Neural cell (in vitro differentiated cells): ENCODE measurements around the gene BLOC1S1. TPM values are rescaled to one million over a fixed set of nuclear protein-coding genes. Genes with fewer than 3 reads are reported as not detected.

ENCODE experiments used
- H2AFZ ChIP-seq: fragments of 200-600, 300-800 bp; sonication (generic), shearing (Covaris generic); 2 replicates; pipeline ENCODE4 v1.6.0; 2014; ENCODE audit warnings: low read depth, mild to moderate bottlenecking, antibody characterized with exemption, low read length, moderate library complexity
- H3F3A ChIP-seq: fragments of 200-600 bp; shearing (Covaris generic); 2 replicates; pipeline ENCODE4 v1.6.1; 2016; ENCODE audit warnings: mild to moderate bottlenecking, moderate library complexity, mixed read lengths, antibody characterized with exemption, low read length; ENCODE audit not compliant: insufficient read depth, poor library complexity, severe bottlenecking
- H3K27ac ChIP-seq: fragments of 200-600, 300-800 bp; sonication (generic), shearing (Covaris generic); 2 replicates; pipeline ENCODE4 v1.5.1; 2014; ENCODE audit warnings: mild to moderate bottlenecking, low read length, moderate library complexity
- H3K27me3 ChIP-seq: fragments of 300-800, 200-600 bp; sonication (generic), shearing (Covaris generic); 2 replicates; pipeline ENCODE4 v1.6.0; 2014; ENCODE audit warnings: mild to moderate bottlenecking, low read depth, low read length, moderate library complexity; ENCODE audit not compliant: insufficient read depth
- H3K36me3 ChIP-seq: fragments of 300-800, 200-600 bp; sonication (generic), shearing (Covaris generic); 2 replicates; pipeline ENCODE4 v1.5.1; 2014; ENCODE audit warnings: mild to moderate bottlenecking, antibody characterized with exemption, low read length, moderate library complexity; ENCODE audit not compliant: insufficient read depth
- H3K4me2 ChIP-seq: fragments of 300-800, 200-600 bp; sonication (generic), shearing (Covaris generic); 2 replicates; pipeline ENCODE4 v1.6.0; 2014; ENCODE audit warnings: mild to moderate bottlenecking, low read length
- H3K4me3 ChIP-seq: fragments of 300-800, 200-600 bp; sonication (generic), shearing (Covaris generic); 2 replicates; pipeline ENCODE4 v1.5.1; 2014; ENCODE audit warnings: mild to moderate bottlenecking, low read length, moderate library complexity
- H3K79me2 ChIP-seq: fragments of 200-600 bp; shearing (Covaris generic); replicated peaks from 2 replicates; pipeline ENCODE4 v1.6.0; 2014; ENCODE audit warnings: mild to moderate bottlenecking, low read length, moderate library complexity; ENCODE audit not compliant: insufficient read depth
- H3K9ac ChIP-seq: fragments of 300-800, 200-600 bp; sonication (generic), shearing (Covaris generic); 2 replicates; pipeline ENCODE4 v1.6.1; 2016; ENCODE audit warnings: mild to moderate bottlenecking, low read length, mixed read lengths
- H3K9me2 ChIP-seq: fragments of 200-600 bp; shearing (Covaris generic); 2 replicates; pipeline ENCODE4 v1.6.1; 2016; ENCODE audit warnings: mild to moderate bottlenecking, low read length, mixed read lengths; ENCODE audit not compliant: insufficient read depth
- H3K9me3 ChIP-seq: fragments of 200-600, 300-800 bp; sonication (generic), shearing (Covaris generic); 2 replicates; pipeline ENCODE4 v1.6.1; 2016; ENCODE audit warnings: mild to moderate bottlenecking, mixed run types, low read length, moderate library complexity, mixed read lengths
- H4K20me1 ChIP-seq: fragments of 200-600 bp; shearing (Covaris generic); 2 replicates; pipeline ENCODE4 v1.6.1; 2016; ENCODE audit warnings: mild to moderate bottlenecking, mixed run types; ENCODE audit not compliant: insufficient read depth
- RAD21 ChIP-seq: fragments of 450-650 bp; conservative IDR thresholded peaks from 2 replicates; pipeline ENCODE4 v1.6.1; 2014; ENCODE audit warnings: antibody characterized with exemption, mild to moderate bottlenecking, moderate library complexity
- polyA plus RNA-seq: library from polyadenylated mRNA; depleted of rRNA; stranded (reverse); fragments of >200 nt; gene quantifications from 2 replicates; pipeline ENCODE4 v1.2.3, GENCODE V29; 2014
- TF ChIP-seq, protein P1 (sequence below): fragments of 450-650 bp; IDR thresholded peaks from 2 replicates; pipeline ENCODE4 v1.5.1; 2014; ENCODE audit warnings: antibody characterized with exemption, mild to moderate bottlenecking, moderate library complexity; ENCODE audit not compliant: poor library complexity, severe bottlenecking
- TF ChIP-seq, protein P2 (sequence below): IDR thresholded peaks from 2 replicates; pipeline ENCODE4 v1.6.1; 2012; ENCODE audit warnings: borderline replicate concordance

Gene BLOC1S1
- polyA plus RNA-seq, 1 donor from 2014 or later = 217 TPM

- Histone ChIP-seq H3K36me3 (no peaks in the 10 kb centered on the region), H3K4me3 (peak overlapping the region; percentile 80), H3K27ac (no peak overlapping the region), H4K20me1 (no peaks in the 10 kb centered on the region), H3K9me3 (no peaks in the 10 kb centered on the region), H3K27me3 (no peaks in the 10 kb centered on the region), H3K9ac (peak overlapping the region; percentile 83), H3K79me2 (peaks cover 7% of the 10 kb centered on the region), H3F3A (no peaks in the 10 kb centered on the region), H2AFZ (no peak overlapping the region), H3K9me2 (no peaks in the 10 kb centered on the region), H3K4me2 (peak overlapping the region; percentile 65)
- TF ChIP-seq RAD21 = no peak
Observed at GRCh38 chr12:55717011-55718007, 1.5 kb downstream of the BLOC1S1 start.

DNA sequence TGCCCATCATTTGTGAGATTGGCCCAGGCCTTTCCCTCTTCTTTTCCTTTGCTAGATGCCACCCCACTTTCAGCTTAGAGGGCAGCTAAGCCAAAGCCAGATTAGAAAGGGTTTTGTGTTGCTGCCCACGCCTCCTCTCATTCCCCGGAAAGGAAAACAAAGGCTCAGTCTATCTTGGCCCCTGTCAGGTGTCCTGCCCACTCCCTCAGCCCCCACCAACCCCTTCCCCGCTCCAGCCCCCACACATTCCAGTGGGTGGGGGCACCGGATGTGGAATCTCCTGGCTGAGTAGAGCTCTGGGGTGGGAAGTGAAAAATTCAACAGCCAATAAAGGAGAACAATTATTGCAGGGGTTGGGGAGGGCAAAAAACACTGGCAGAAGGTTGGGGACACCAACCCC is 2.2 kb downstream of the BLOC1S1 start:
- no peak overlapping the region for H3K9ac ChIP-seq
- no peak overlapping the region for H3K4me3 ChIP-seq
- peaks cover 7% of the 10 kb centered on the region for H3K79me2 ChIP-seq

More for the DNA sequence above, 2.2 kb downstream of the BLOC1S1 start:
- no peak overlapping the region for H3K27ac ChIP-seq
- no peaks in the 10 kb centered on the region for H3F3A ChIP-seq
- H3K27me3 ChIP-seq = no peaks in the 10 kb centered on the region
- H3K4me2 ChIP-seq = no peak overlapping the region
- no peaks in the 10 kb centered on the region for H3K9me3 ChIP-seq
- H4K20me1 ChIP-seq = no peaks in the 10 kb centered on the region
- no peak overlapping the region for H2AFZ ChIP-seq
- no peak for TF ChIP-seq RAD21
- TF ChIP-seq, protein P1, sequence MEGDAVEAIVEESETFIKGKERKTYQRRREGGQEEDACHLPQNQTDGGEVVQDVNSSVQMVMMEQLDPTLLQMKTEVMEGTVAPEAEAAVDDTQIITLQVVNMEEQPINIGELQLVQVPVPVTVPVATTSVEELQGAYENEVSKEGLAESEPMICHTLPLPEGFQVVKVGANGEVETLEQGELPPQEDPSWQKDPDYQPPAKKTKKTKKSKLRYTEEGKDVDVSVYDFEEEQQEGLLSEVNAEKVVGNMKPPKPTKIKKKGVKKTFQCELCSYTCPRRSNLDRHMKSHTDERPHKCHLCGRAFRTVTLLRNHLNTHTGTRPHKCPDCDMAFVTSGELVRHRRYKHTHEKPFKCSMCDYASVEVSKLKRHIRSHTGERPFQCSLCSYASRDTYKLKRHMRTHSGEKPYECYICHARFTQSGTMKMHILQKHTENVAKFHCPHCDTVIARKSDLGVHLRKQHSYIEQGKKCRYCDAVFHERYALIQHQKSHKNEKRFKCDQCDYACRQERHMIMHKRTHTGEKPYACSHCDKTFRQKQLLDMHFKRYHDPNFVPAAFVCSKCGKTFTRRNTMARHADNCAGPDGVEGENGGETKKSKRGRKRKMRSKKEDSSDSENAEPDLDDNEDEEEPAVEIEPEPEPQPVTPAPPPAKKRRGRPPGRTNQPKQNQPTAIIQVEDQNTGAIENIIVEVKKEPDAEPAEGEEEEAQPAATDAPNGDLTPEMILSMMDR = no peak
- TF ChIP-seq, protein P2, sequence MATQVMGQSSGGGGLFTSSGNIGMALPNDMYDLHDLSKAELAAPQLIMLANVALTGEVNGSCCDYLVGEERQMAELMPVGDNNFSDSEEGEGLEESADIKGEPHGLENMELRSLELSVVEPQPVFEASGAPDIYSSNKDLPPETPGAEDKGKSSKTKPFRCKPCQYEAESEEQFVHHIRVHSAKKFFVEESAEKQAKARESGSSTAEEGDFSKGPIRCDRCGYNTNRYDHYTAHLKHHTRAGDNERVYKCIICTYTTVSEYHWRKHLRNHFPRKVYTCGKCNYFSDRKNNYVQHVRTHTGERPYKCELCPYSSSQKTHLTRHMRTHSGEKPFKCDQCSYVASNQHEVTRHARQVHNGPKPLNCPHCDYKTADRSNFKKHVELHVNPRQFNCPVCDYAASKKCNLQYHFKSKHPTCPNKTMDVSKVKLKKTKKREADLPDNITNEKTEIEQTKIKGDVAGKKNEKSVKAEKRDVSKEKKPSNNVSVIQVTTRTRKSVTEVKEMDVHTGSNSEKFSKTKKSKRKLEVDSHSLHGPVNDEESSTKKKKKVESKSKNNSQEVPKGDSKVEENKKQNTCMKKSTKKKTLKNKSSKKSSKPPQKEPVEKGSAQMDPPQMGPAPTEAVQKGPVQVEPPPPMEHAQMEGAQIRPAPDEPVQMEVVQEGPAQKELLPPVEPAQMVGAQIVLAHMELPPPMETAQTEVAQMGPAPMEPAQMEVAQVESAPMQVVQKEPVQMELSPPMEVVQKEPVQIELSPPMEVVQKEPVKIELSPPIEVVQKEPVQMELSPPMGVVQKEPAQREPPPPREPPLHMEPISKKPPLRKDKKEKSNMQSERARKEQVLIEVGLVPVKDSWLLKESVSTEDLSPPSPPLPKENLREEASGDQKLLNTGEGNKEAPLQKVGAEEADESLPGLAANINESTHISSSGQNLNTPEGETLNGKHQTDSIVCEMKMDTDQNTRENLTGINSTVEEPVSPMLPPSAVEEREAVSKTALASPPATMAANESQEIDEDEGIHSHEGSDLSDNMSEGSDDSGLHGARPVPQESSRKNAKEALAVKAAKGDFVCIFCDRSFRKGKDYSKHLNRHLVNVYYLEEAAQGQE = no peak
- no peaks in the 10 kb centered on the region for H3K36me3 ChIP-seq
- no peaks in the 10 kb centered on the region for H3K9me2 ChIP-seq
